Measurements from ENCODE around the gene LGR6.

The LGR6 gene

GRCh38 chr1:202288177-202288576, 94.6 kb downstream of the LGR6 start:
- Mint-ChIP-seq H3K4me3 (no peak overlapping the region), H3K4me1 (ENCODE audit: low read depth in 2 of 2) (peaks cover 8 to 9% of the 10 kb centered on the region in 2 donors), H3K36me3 (ENCODE audit: insufficient read depth) (no peaks in the 10 kb centered on the region), H3K27me3 (no peaks in the 10 kb centered on the region), H3K9me3 (no peaks in the 10 kb centered on the region), H3K27ac (peak overlapping the region; percentile 5 to 62)
- ATAC-seq (replicated peaks) (no peak), DNase-seq (no peak)

GRCh38 chr1:202289009-202289408, 95.4 kb downstream of the LGR6 start:
- H3K9me3 Mint-ChIP-seq, result no peaks in the 10 kb centered on the region
- DNase-seq (no peak), ATAC-seq (replicated peaks) (no peak)
- H3K27ac Mint-ChIP-seq, result peak overlapping the region in 1 of 2 donors; percentile 62
- no peaks in the 10 kb centered on the region for H3K27me3 Mint-ChIP-seq
- no peak overlapping the region for H3K4me3 Mint-ChIP-seq
- H3K4me1 Mint-ChIP-seq (ENCODE audit: low read depth in 2 of 2), result peaks cover 2 to 3% of the 10 kb centered on the region in 2 donors
- H3K36me3 Mint-ChIP-seq (ENCODE audit: insufficient read depth), result no peaks in the 10 kb centered on the region

- peaks cover 8 to 12% of the 10 kb centered on the region in 2 donors for H3K4me1 Mint-ChIP-seq (ENCODE audit: low read depth in 2 of 2)
- DNase-seq, result no peak
- H3K27ac Mint-ChIP-seq, result peak overlapping the region in 1 of 2 donors; percentile 65
- H3K27me3 Mint-ChIP-seq, result no peaks in the 10 kb centered on the region
- no peaks in the 10 kb centered on the region for H3K9me3 Mint-ChIP-seq
- peaks cover 6% of the 10 kb centered on the region for H3K36me3 Mint-ChIP-seq (ENCODE audit: insufficient read depth)
- no peak overlapping the region for H3K4me3 Mint-ChIP-seq
- ATAC-seq (replicated peaks), result no peak
Observed at GRCh38 chr1:202291001-202291400, 97.4 kb downstream of the LGR6 start.

- Mint-ChIP-seq H3K36me3 (ENCODE audit: insufficient read depth) (peaks cover 6% of the 10 kb centered on the region), H3K27me3 (no peaks in the 10 kb centered on the region), H3K4me1 (ENCODE audit: low read depth in 2 of 2) (peaks cover 13 to 14% of the 10 kb centered on the region in 2 donors), H3K4me3 (no peak overlapping the region), H3K9me3 (no peaks in the 10 kb centered on the region), H3K27ac (peak overlapping the region in 1 of 2 donors; percentile 94)
- DNase-seq (no peak), ATAC-seq (replicated peaks) (no peak)
Observed at GRCh38 chr1:202291961-202292712, 98.5 kb downstream of the LGR6 start.

- Mint-ChIP-seq H3K36me3 (ENCODE audit: insufficient read depth) (peaks cover 6% of the 10 kb centered on the region), H3K4me3 (no peak overlapping the region), H3K9me3 (no peaks in the 10 kb centered on the region), H3K27me3 (no peaks in the 10 kb centered on the region), H3K27ac (peak overlapping the region in 1 of 2 donors; percentile 94), H3K4me1 (ENCODE audit: low read depth in 2 of 2) (peaks cover 13 to 14% of the 10 kb centered on the region in 2 donors)
- ATAC-seq (replicated peaks), result no peak
- no peak for DNase-seq
Observed at GRCh38 chr1:202292773-202293172, 99.2 kb downstream of the LGR6 start.

- no peaks in the 10 kb centered on the region for H3K27me3 Mint-ChIP-seq
- H3K9me3 Mint-ChIP-seq, result no peaks in the 10 kb centered on the region
- ATAC-seq (replicated peaks), result no peak
- peak overlapping the region; percentile 67 to 94 for H3K27ac Mint-ChIP-seq
- H3K36me3 Mint-ChIP-seq (ENCODE audit: insufficient read depth), result peaks cover 9% of the 10 kb centered on the region
- DNase-seq, result no peak
- H3K4me3 Mint-ChIP-seq, result no peak overlapping the region
- H3K4me1 Mint-ChIP-seq (ENCODE audit: low read depth in 2 of 2), result peaks cover 13 to 14% of the 10 kb centered on the region in 2 donors
Observed at GRCh38 chr1:202293569-202293968, 100.0 kb downstream of the LGR6 start.

- Mint-ChIP-seq H3K4me1 (ENCODE audit: low read depth in 2 of 2) (peaks cover 0 to 3% of the 10 kb centered on the region in 2 donors), H3K27ac (no peak overlapping the region), H3K4me3 (no peak overlapping the region), H3K36me3 (ENCODE audit: insufficient read depth) (peaks cover 3% of the 10 kb centered on the region), H3K27me3 (no peaks in the 10 kb centered on the region), H3K9me3 (no peaks in the 10 kb centered on the region)
- DNase-seq, result no peak
- no peak for ATAC-seq (replicated peaks)
Observed at GRCh38 chr1:202302166-202302565, 108.6 kb downstream of the LGR6 start.

- DNase-seq (no peak), ATAC-seq (replicated peaks) (no peak)
- H3K27ac Mint-ChIP-seq, result peak overlapping the region; percentile 51 to 67
- H3K4me1 Mint-ChIP-seq (ENCODE audit: low read depth in 2 of 2), result peaks cover 0 to 5% of the 10 kb centered on the region in 2 donors
- no peaks in the 10 kb centered on the region for H3K36me3 Mint-ChIP-seq (ENCODE audit: insufficient read depth)
- H3K4me3 Mint-ChIP-seq, result no peak overlapping the region
- no peaks in the 10 kb centered on the region for H3K27me3 Mint-ChIP-seq
- no peaks in the 10 kb centered on the region for H3K9me3 Mint-ChIP-seq
Observed at GRCh38 chr1:202304375-202304774, 110.8 kb downstream of the LGR6 start.

- Mint-ChIP-seq H3K36me3 (ENCODE audit: insufficient read depth) (no peaks in the 10 kb centered on the region), H3K27me3 (no peaks in the 10 kb centered on the region), H3K9me3 (no peaks in the 10 kb centered on the region), H3K4me3 (no peak overlapping the region), H3K27ac (peak overlapping the region; percentile 49 to 51), H3K4me1 (ENCODE audit: low read depth in 2 of 2) (peaks cover 0 to 13% of the 10 kb centered on the region in 2 donors)
- ATAC-seq (replicated peaks) (no peak), DNase-seq (no peak)
Observed at GRCh38 chr1:202305168-202305567, 111.6 kb downstream of the LGR6 start.

GRCh38 chr1:202306535-202307345, 113.1 kb downstream of the LGR6 start:
- no peak for ATAC-seq (replicated peaks)
- Mint-ChIP-seq H3K4me1 (ENCODE audit: low read depth in 2 of 2) (peaks cover 2 to 18% of the 10 kb centered on the region in 2 donors), H3K27ac (peak overlapping the region in 1 of 2 donors; percentile 23), H3K36me3 (ENCODE audit: insufficient read depth) (no peaks in the 10 kb centered on the region), H3K4me3 (no peak overlapping the region), H3K27me3 (no peaks in the 10 kb centered on the region), H3K9me3 (no peaks in the 10 kb centered on the region)
- no peak for DNase-seq

- Mint-ChIP-seq H3K36me3 (ENCODE audit: insufficient read depth) (no peaks in the 10 kb centered on the region), H3K27ac (peak overlapping the region in 1 of 2 donors; percentile 73), H3K4me3 (no peak overlapping the region), H3K9me3 (no peaks in the 10 kb centered on the region), H3K27me3 (no peaks in the 10 kb centered on the region), H3K4me1 (ENCODE audit: low read depth in 2 of 2) (peaks cover 2 to 18% of the 10 kb centered on the region in 2 donors)
- ATAC-seq (replicated peaks) (no peak), DNase-seq (no peak)
Observed at GRCh38 chr1:202310071-202310725, 116.6 kb downstream of the LGR6 start.

GRCh38 chr1:202310746-202311145, 117.1 kb downstream of the LGR6 start:
- peaks cover 3% of the 10 kb centered on the region for H3K36me3 Mint-ChIP-seq (ENCODE audit: insufficient read depth)

GRCh38 chr1:202311875-202312635, 118.5 kb downstream of the LGR6 start:
- no peaks in the 10 kb centered on the region for H3K9me3 Mint-ChIP-seq
- H3K4me3 Mint-ChIP-seq, result no peak overlapping the region
- H3K4me1 Mint-ChIP-seq (ENCODE audit: low read depth in 2 of 2), result peaks cover 2 to 18% of the 10 kb centered on the region in 2 donors
- H3K27me3 Mint-ChIP-seq, result no peaks in the 10 kb centered on the region
- ATAC-seq (replicated peaks), result no peak
- H3K36me3 Mint-ChIP-seq (ENCODE audit: insufficient read depth), result peaks cover 5% of the 10 kb centered on the region
- H3K27ac Mint-ChIP-seq, result peak overlapping the region; percentile 12 to 73
- DNase-seq, result no peak

More at GRCh38 chr1:202310746-202311145, 117.1 kb downstream of the LGR6 start:
- H3K4me1 Mint-ChIP-seq (ENCODE audit: low read depth in 2 of 2), result peaks cover 2 to 18% of the 10 kb centered on the region in 2 donors
- H3K27me3 Mint-ChIP-seq, result no peaks in the 10 kb centered on the region
- DNase-seq (no peak), ATAC-seq (replicated peaks) (no peak)
- H3K4me3 Mint-ChIP-seq, result no peak overlapping the region
- peak overlapping the region in 1 of 2 donors; percentile 73 for H3K27ac Mint-ChIP-seq
- no peaks in the 10 kb centered on the region for H3K9me3 Mint-ChIP-seq
